Measurements from ENCODE around the gene GALR2.
"Not testable (repeated sequence)": the region's sequence is repeated elsewhere in the genome, so short reads cannot be mapped to it uniquely, and the experiment has no call there.

Gene GALR2, protein sequence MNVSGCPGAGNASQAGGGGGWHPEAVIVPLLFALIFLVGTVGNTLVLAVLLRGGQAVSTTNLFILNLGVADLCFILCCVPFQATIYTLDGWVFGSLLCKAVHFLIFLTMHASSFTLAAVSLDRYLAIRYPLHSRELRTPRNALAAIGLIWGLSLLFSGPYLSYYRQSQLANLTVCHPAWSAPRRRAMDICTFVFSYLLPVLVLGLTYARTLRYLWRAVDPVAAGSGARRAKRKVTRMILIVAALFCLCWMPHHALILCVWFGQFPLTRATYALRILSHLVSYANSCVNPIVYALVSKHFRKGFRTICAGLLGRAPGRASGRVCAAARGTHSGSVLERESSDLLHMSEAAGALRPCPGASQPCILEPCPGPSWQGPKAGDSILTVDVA

DNA sequence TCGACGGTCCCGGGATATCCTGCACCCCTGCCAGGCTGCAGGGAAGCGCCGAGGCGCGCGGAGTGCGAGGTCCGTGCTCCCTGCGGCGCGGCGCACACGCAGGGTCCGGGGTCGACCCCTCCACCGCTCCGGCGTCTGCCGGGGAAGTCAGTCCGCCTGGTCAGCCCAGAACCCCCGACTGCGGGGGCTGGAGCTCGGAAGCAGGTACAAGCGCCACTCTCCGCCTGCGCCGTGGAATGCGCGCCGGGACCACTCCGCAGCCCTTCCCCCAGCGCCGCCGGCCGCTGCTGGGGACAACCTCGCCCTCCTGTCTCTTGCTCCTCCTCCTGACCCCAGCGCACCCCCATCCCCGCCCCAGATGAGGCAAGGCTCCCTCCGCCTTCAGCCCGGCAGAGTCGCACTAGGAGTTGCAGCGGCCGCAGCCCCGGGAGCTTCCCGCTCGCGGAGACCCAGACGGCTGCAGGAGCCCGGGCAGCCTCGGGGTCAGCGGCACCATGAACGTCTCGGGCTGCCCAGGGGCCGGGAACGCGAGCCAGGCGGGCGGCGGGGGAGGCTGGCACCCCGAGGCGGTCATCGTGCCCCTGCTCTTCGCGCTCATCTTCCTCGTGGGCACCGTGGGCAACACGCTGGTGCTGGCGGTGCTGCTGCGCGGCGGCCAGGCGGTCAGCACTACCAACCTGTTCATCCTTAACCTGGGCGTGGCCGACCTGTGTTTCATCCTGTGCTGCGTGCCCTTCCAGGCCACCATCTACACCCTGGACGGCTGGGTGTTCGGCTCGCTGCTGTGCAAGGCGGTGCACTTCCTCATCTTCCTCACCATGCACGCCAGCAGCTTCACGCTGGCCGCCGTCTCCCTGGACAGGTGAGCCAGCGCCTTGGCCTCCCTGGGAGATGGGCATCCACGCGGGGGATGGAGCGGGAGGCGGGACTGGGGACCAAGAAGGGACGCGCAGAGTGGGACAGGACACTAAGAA lies at the start of gene GALR2:
Gene GALR2, plus strand, starts transcription at position 392 of the 974 bp plus-strand sequence. Its CDS starts 103 bp downstream, at position 495.
- DNase-seq (ENCODE audit: low spot score): no peak

DNA sequence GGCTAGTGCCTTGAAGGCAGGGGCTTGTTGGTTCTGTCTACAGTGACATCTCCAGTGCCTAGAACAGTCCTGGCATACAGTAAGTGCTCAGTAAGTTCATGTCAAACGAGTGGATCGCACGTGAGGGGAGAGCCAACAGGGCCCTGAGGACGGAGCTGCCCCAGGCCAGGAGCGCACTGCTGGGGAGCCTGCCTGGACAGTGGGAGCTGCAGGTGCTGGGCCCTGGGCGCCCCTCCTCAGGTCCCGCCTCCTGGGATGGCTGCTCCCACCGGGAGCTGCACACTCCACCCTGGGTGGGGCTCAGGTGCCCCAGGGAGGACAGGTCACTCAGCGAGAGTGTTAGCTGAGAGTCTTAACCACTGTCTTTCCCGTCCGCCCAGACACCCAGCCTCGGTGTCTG lies 49.3 kb upstream of the GALR2 start:
- no peak for DNase-seq (ENCODE audit: low spot score)

DNA sequence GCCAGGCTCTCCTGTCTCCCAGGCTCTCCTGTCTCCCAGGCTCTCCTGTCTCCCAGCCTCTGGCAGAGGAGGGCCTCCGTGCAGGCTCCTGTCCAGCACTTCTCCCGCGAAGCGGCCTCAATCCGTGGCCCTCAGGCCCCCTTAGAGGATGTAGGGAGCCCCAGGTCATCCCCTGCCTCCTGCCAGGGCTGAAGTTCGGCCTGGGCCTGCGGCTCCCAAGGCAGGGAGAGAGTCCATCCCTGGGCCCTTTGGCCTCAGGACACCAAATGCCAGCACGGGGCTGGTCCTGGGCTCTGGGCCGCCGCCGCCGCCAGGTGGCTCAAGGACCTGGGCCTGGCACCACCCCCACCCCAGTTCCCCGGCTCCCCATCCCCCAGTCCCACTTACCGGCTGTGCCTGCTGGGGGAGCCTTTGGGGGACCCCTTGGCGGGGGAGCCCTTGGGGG lies 47.8 kb upstream of the GALR2 start:
- DNase-seq (ENCODE audit: low spot score): no peak

DNA sequence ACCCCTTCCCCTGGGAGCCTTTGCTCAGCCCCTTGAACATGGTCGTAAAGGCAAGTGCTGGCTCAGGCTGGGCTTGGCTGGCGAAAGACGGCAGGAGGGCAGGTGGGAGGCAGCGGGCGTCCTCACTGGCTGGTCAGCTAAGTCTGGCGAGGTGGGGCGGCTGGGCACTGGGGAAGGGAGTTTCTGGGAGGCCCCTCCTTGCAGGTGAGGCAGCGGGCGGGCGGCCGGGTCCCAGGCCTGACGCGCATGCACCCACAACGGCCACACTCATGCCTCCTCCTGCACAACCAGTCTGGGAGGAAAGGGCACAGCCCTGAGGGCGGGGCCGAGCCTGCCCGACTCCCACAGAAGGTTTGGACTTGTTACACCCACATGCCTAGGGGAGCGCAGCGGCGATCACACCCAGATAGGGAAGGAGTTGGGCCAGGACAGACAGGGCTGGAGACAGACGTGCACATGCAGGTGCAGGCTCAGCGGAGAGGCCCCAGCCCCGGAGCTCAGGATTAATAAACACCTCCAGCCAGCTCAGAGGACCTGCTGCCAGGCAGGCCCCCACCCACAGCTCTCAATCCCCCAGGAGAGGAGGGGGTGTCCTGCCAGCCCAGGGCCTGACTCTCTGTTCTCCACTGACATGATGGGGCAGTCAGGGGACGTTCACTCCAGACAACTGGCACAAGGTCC lies 47.3 kb upstream of the GALR2 start, which contains the start of gene EVPL:
Gene EVPL, minus strand, starts transcription at position 148 of the 681 bp plus-strand sequence. Its CDS starts 108 bp downstream, at position 40.
- DNase-seq (ENCODE audit: low spot score): no peak

DNA sequence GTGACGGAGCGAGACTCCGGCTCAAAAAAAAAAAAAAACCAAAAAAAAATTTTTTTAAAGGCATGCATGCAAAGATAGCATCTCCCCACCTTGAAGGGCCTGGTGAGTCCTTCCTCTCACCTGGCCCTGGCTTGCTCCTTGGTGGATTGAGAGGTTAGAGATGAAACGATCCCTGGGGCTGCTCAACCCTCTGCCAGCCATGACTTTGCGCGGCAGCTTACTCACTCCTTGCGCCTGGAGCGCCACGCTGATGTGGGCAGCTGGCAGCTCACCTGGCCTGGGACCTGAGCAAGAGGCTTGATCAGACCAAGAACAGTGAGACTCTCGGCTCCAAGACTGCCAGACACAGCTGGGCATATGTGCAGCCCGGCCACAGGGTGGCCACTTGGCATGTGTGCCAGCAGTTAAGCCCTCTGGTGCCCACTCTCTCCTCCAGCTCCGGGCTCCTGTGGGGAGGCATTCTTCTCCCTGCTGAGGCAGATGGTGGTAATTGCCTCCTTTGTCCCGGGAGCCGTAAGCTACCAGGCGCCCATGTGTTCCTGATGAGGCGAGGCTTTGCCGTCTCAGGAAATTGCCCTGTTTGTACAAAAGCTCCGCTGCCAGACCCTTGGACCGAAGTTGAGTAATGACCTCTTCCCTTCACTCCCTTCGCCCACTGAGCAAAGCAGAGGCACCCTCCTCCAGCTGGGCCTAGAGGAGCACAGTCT lies 42.4 kb upstream of the GALR2 start:
- no peak for DNase-seq (ENCODE audit: low spot score)

DNA sequence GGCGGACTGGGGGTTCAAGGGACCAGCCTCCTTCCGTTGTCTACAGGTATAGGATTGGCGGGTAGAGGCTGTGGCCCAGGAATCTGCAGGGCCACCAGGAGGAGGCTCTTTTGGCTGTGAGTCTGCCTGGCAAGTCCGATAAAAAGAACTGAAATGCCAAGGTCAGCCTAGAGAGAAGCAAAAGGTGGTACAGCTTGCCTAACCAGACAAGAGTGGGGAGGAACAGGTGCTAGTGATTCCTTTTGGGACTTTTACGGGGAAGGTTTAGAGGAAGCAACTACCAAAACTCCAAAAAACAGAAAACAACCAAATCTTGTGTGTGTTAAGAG lies 41.8 kb upstream of the GALR2 start:
- DNase-seq (ENCODE audit: low spot score): no peak

DNA sequence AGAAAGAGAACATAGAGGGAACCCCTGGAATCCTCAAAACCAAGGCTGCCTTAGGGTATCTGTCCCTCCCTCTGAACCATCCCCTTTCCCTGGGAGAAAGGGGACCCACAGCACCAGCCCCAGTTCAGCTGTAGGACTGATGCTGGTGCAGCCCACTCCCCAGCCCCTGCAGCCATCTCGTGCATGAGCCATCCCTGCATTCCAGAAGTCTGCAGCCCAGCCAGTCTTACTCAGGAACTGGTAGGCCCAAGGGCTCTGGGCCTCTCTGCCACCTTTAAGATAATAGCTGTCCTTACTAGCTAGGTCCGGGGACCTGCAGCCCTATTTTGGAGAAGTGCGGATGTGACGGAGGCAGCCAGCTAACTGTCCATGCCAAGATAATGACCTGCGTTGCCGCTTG lies 41.4 kb upstream of the GALR2 start:
- no peak for DNase-seq (ENCODE audit: low spot score)

DNA sequence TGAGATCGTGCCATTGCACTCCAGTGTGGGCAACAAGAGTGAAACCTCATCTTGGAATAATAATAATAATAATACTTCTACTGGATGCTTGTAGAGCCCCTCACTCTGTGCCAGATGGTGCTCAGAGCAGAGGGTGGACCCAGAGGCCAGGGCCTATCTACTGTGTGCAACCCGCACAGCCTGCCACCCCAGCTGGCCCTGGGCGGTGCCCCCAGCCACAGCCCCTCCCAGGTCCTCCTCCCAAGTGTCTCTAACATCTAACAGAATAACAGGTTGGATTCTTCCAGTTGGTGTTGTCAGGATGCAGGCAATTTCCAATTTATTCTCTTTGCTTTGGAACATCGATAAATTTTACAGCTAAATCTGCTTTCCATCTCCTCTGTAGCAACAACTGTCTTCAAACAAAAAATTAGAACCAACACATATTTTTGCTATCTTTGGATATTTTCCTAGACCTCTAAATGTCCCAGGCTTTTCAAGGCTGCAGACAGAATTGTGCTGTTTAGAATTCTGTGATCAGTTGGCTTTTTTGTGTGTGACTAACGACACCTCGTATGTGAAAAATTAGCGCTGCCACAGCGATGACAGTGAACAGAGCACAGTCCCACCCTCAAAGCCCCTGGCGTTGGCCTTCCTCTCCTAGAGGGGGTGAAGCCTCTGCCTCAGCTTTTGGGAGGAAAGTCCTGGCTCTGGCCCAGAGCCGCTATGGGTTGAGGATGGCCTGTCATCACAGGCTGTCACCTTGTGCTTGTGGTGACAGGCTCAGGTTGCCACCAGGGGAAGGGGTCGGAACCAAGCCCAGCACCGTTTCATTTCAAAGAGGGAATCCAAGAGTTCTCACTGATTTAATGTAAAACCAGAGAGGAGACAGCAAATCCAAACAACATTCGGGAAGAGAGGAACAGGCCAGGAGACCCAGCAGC lies 39.9 kb upstream of the GALR2 start:
- DNase-seq (ENCODE audit: low spot score): no peak

DNA sequence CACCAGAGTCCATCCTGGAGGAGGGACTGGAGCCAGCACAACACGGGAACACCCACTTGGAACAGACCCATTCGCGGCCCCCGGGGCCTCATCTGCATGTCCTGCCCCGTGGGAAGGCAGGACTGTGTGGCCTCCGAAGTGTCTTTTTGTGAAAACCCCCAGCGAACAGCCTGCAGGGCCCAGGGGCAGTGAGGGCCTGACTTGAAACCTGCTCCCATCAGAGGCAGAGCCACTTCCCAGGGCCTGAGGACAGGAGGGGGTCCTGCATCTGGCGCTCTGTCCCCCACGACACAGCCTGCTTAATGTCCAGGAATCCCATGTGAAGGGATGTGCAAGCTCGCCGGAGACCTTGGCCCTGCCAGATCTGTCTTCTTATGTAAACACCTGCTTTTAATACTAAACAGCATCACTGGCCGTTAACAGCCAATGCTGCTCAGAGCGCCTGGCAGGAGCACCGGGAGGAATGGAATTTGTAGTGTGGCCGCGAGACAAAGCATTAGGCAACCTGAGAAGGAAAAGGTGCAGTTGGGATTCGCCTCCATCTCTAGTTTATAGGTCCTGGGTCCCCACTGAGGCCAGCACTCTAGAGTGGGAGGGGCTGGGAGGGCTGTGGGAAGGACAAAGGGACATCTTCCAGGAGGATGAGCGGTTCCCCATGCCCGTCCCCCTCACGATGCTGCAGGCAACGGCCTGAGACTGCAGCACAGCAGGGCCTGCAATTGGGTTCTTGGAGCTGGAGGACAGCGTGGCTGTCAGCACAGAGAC lies 37.9 kb upstream of the GALR2 start:
- no peak for DNase-seq (ENCODE audit: low spot score)

DNA sequence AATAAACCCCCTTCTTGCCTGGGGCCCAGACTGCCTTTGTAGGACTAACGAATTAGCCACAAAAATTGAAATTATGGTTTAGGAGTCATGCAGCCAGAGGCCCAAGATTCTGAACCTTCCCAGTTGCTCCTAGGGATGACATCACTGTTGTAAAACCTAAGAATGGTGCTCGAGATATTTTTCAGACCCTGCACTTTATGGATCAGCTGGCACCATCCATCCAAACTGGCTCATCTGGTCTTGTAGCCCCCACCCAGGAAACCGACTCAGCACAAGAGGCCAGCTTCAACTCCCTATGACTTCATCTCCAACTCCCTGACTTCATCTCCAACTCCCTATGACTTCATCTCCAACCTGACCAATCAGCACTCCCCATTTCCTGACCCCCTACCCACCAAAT lies 36.5 kb upstream of the GALR2 start:
- DNase-seq (ENCODE audit: low spot score): no peak

DNA sequence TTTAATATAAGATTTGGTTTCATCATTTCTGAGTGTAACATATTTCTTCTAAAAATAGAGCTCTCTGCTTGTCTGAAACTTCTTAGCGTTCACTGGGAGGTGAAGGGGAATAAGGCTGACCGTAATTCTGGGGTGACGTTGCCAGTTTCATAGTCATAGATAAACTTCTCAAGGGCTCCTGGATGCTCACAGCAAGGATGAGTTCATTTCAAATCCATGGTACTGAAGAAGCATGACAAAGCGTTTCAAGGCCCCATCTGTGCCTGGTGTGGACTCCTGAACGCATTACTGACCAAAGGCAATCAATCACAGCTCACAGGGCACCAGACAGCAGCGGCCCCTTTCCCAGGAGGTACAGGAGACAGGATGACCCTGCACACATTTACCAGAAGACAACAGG lies 35.5 kb upstream of the GALR2 start:
- DNase-seq (ENCODE audit: low spot score): no peak

DNA sequence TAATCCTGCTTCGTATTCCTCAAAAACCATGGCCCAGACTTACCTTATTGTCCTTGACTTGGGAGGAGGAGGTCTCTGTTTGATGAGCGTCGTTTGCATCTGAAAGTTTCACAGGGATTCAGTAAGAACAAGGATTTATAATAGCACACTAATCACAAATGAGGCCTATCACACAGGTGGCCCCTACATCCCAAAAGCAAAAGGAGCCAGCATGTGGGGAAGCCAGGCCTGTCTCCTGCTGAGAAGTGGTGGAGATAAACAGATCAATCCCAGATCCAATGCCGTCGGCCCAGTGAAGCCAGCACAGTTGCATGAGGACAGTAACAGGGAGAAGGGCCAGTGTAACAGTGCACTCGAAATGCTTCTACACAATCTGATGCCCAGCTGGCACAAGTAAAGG lies 34.2 kb upstream of the GALR2 start:
- no peak for DNase-seq (ENCODE audit: low spot score)

DNA sequence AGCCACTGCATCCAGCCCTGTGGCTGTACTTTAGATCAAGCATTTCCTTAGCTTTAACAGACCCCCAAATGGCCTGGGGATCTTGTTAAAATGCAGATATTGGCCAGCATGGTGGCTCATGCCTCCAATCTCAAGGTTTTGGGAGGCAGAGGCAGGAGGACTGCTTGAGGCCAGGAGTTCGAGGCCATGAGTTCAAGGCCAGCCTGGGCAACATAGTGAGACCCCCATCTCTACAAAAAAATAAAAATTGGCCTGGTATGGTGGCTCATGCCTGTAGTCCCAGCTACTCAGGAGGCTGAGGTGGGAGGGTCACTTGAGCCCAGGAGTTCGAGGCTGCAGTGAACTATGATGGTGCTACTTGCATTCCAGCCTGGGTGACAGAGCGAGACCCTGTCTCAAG lies 31.7 kb upstream of the GALR2 start:
- not testable (repeated sequence) for DNase-seq (ENCODE audit: low spot score)

DNA sequence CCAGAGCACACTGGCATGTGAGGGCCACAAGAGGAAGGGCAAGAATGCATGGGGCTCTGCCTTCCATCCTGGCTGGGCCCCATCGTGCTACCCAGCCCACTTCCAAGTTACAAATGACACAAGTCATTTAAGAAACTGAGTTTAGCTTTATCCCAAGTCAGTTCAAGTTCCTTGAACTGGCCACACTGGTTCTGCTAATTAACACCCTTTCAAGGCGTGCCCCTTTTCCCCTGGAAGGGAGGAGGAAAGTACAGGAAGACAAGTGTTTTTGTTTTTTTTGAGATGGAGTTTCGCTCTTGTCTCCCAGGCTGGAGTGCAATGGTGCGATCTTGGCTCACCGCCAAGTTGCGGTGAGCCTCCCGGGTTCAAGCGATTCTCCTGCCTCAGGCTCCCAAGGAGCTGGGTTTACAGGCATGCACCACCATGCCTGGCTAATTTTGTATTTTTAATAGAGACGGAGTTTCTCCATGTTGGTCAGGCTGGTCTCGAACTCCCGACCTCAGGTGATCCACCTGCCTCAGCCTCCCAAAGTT lies 30.0 kb upstream of the GALR2 start:
- DNase-seq (ENCODE audit: low spot score): not testable (repeated sequence)

DNA sequence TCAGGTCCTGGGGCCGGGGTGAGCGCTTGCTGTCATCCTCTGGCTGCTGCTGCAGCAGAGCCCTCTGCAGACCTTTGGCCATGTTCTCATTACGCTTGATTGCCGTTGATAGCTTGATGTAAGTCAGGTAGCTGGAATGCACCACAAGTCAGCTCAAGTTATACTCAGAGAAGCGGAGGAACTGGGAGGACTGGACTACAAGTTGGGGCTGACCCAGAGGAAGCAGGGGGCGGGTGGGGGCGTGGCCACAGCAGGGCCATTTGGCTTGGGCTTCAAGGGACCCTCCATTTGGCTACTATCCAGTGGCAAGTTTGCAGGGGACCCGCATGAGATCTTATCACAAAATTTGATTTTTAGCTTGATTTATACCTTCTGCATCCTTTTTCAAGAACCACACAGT lies 28.5 kb upstream of the GALR2 start:
- DNase-seq (ENCODE audit: low spot score): no peak

DNA sequence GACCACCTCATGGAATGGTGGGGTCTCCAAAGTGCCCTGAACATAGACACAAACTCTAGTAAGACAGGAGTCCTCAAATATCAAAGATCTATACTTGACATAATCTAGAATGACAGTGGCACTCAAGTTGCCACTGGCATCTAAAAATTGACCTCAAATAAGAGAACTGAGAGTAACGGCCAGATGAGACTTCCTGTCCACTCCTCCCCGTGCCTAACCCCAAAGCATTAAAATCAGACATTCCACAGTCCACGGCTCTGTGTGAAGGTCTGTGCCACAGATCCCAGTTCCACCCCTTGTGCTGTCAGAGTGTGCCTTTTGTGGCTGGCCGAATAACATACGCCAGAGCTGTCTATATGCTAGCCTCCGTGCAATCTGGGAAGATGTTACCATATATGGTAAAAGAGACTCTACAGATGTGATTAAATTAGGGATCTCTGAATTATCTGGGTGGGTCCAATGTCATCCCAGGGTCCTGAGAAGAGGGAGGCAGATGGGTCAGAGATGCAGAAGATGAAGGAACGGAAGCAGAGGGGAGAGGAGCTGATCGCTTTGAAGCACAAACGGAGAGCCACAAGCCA lies 26.5 kb upstream of the GALR2 start:
- no peak for DNase-seq (ENCODE audit: low spot score)

DNA sequence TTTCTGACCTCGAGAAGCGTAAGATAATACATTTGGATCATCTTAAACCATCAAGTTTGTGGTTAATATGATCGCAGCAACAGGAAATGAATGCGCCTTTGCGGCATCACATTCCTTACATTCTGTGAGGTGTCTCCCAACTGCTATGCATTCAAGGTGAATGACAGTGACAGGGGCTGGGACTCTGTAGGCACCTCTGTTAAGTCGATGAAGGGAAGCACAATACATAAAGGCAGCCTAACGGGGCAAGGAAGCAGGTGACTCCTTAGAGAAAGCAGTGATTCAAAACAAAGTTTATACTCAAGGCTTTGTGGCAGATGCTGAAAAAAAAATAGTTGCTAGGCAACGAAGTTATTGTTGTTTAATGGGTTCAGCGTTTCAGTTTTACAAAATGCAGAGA lies 25.9 kb upstream of the GALR2 start:
- no peak for DNase-seq (ENCODE audit: low spot score)

DNA sequence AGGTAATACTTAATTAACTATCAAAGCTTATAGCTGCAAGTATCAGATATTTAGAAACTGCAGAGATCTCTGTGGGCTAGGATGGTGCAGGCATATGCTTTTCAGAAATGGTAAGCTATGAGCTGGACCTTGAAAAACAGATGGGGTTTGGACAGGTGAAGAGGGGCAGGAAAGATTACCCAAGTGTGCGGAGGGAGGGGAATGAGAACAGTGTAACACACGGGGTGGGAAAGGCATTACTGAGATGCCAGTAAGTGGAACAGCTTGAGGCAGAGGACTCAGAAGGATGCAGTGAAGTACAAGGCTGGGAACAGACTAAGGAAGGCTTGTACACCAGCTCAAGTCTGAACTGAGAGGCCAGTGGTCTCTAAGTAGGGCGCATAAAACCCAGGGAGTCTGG lies 25.3 kb upstream of the GALR2 start:
- no peak for DNase-seq (ENCODE audit: low spot score)

DNA sequence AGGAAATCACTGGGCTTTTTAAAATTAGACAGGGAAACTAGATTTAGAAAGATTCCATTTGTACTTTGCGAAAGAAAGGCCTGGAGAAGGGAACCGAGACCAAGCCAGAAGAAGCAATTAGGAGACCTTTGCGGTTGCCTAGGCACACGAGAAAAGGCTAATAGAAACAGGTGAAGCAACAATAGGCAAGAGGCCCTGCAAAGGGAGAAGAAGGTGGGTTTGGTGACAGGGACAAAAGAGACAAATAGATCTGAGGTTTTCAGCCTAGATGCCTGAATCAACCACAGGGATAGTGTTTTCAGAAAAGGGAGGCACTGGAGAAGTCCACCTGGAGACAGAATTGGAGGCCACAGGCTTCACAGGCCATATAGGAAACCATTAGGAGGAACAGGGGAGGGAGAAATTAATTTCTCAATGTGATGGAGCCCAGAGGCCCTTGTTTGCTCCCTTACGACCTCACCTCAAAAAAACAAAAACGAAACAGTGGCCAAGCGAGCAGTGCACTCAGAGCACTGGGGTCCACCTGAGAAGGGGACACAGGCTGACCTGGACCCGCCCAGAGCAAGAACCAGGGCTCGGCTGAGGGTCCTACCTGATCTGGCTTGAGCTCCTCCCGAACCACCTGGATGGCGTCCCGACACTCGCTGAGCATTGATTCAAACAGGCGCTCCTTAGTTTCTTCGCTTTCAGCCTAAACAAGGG lies 24.6 kb upstream of the GALR2 start:
- no peak for DNase-seq (ENCODE audit: low spot score)

Measured in pons (tissue), 1 donor.